ENCODE data around the gene MSANTD3. TPM values are rescaled to one million over a fixed set of nuclear protein-coding genes. Genes with fewer than 3 reads are reported as not detected.

MSANTD3 gene
- total and polyA plus RNA-seq, 9 of the 15 experiments (the other 6 are each of a cell fraction or from before 2014, with no cell fraction given), result 9.4 to 28.7 (median 22.3) TPM

- TF ChIP-seq, protein P1, sequence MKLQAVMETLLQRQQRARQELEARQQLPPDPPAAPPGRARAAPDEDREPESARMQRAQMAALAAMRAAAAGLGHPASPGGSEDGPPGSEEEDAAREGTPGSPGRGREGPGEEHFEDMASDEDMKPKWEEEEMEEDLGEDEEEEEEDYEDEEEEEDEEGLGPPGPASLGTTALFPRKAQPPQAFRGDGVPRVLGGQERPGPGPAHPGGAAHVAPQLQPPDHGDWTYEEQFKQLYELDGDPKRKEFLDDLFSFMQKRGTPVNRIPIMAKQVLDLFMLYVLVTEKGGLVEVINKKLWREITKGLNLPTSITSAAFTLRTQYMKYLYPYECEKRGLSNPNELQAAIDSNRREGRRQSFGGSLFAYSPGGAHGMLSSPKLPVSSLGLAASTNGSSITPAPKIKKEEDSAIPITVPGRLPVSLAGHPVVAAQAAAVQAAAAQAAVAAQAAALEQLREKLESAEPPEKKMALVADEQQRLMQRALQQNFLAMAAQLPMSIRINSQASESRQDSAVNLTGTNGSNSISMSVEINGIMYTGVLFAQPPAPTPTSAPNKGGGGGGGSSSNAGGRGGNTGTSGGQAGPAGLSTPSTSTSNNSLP (IDR thresholded peaks at IDR 0.05; ENCODE audit: borderline replicate concordance, low read depth, low read length), result no peak
- TF ChIP-seq, protein P2, sequence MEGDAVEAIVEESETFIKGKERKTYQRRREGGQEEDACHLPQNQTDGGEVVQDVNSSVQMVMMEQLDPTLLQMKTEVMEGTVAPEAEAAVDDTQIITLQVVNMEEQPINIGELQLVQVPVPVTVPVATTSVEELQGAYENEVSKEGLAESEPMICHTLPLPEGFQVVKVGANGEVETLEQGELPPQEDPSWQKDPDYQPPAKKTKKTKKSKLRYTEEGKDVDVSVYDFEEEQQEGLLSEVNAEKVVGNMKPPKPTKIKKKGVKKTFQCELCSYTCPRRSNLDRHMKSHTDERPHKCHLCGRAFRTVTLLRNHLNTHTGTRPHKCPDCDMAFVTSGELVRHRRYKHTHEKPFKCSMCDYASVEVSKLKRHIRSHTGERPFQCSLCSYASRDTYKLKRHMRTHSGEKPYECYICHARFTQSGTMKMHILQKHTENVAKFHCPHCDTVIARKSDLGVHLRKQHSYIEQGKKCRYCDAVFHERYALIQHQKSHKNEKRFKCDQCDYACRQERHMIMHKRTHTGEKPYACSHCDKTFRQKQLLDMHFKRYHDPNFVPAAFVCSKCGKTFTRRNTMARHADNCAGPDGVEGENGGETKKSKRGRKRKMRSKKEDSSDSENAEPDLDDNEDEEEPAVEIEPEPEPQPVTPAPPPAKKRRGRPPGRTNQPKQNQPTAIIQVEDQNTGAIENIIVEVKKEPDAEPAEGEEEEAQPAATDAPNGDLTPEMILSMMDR (IDR thresholded peaks at IDR 0.05 in 2 of 3, conservative IDR thresholded peaks at IDR 0.05 in 1 of 3; ENCODE audit: insufficient read depth in 2 of 3, low read depth in 1 of 3, low read length in 3 of 3), result peak; percentile 80 to 87 (median 83)
- TF ChIP-seq ZNF395 (CRISPR knock-in tag; IDR thresholded peaks at IDR 0.05), result no peak
- TF ChIP-seq GATAD2A (IDR thresholded peaks at IDR 0.05), result no peak
- TF ChIP-seq CHD1 (IDR thresholded peaks at IDR 0.05; ENCODE audit: low read length), result no peak
- TF ChIP-seq BRF1 (IDR thresholded peaks at IDR 0.05; ENCODE audit: borderline replicate concordance, extremely low read depth, insufficient read length), result no peak
- TF ChIP-seq ZBTB8A (IDR thresholded peaks at IDR 0.05; ENCODE audit: partially characterized antibody), result no peak
- no peak for TF ChIP-seq GMEB1 (CRISPR knock-in tag; IDR thresholded peaks at IDR 0.05)
- TF ChIP-seq SMC3 (conservative IDR thresholded peaks at IDR 0.05; ENCODE audit: insufficient read depth, low read depth, low read length), result 0 out of 2 replicates have a peak, but pooled peaks have one; percentile 21
- TF ChIP-seq DMBX1 (CRISPR knock-in tag; IDR thresholded peaks at IDR 0.05; ENCODE audit: borderline replicate concordance), result no peak
- TF ChIP-seq ZNF134 (CRISPR knock-in tag; conservative IDR thresholded peaks at IDR 0.05), result no peak
- no peak for TF ChIP-seq FOXK1 (CRISPR knock-in tag; IDR thresholded peaks at IDR 0.05; ENCODE audit: borderline replicate concordance)
- no peak for TF ChIP-seq SREBF2 (CRISPR knock-in tag; IDR thresholded peaks at IDR 0.05)
- no peak for TF ChIP-seq ZNF184 (CRISPR knock-in tag; IDR thresholded peaks at IDR 0.05)
- TF ChIP-seq, protein P3, sequence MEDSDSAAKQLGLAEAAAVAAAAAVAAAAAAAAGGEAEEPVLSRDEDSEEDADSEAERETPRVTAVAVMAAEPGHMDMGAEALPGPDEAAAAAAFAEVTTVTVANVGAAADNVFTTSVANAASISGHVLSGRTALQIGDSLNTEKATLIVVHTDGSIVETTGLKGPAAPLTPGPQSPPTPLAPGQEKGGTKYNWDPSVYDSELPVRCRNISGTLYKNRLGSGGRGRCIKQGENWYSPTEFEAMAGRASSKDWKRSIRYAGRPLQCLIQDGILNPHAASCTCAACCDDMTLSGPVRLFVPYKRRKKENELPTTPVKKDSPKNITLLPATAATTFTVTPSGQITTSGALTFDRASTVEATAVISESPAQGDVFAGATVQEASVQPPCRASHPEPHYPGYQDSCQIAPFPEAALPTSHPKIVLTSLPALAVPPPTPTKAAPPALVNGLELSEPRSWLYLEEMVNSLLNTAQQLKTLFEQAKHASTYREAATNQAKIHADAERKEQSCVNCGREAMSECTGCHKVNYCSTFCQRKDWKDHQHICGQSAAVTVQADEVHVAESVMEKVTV (CRISPR knock-in tag; IDR thresholded peaks at IDR 0.05), result 0 out of 2 replicates have a peak, but pooled peaks have one; percentile 10
- no peak for TF ChIP-seq ZNF23 (CRISPR knock-in tag; IDR thresholded peaks at IDR 0.05)
- TF ChIP-seq SRSF9 (IDR thresholded peaks at IDR 0.05; ENCODE audit: borderline replicate concordance, low read depth, low read length), result no peak
- TF ChIP-seq RFX5 (IDR thresholded peaks at IDR 0.05; ENCODE audit: low read depth, low read length), result no peak
These were observed 11.2 kb downstream of the MSANTD3 start (continued) for GRCh38 chr9:100437860-100438805.

Measured in K562 (cell line).